H1 (cell line): ENCODE measurements around the gene SLN. TPM values are rescaled to one million over a fixed set of nuclear protein-coding genes. Genes with fewer than 3 reads are reported as not detected.

Experiments
- BCL11A ChIP-seq, 2 experiments: IDR thresholded peaks; one replicate each; pipeline ENCODE4 v1.6.1; 2011; ENCODE audit warnings: low read depth in 2 of 2, low read length in 2 of 2, mild to moderate bottlenecking in 2 of 2
- CBX8 ChIP-seq: fragments of 300-800, 300-1000 bp; sonication (generic); IDR thresholded peaks from 2 replicates; pipeline ENCODE4 v1.7.1; 2016; ENCODE audit warnings: low read depth, low read length, borderline replicate concordance
- EP300 ChIP-seq, 2 experiments: IDR thresholded peaks; 1 replicate in 1 of 2; 2 replicates in 1 of 2; pipeline ENCODE4 v1.6.1; 2011 to 2012; ENCODE audit warnings: low read depth in 2 of 2, low read length in 2 of 2, mild to moderate bottlenecking in 2 of 2, borderline replicate concordance in 1 of 2, inconsistent platforms in 1 of 2, moderate library complexity in 1 of 2
- KDM1A ChIP-seq: fragments of 200-600, 300-600 bp; sonication (generic); IDR thresholded peaks from 2 replicates; pipeline ENCODE4 v1.7.1; 2016; ENCODE audit warnings: mild to moderate bottlenecking, low read length, borderline replicate concordance
- NANOG ChIP-seq: IDR thresholded peaks from 2 replicates; pipeline ENCODE4 v1.6.1; 2011; ENCODE audit warnings: low read length, low read depth, mild to moderate bottlenecking, inconsistent platforms; ENCODE audit not compliant: insufficient read depth, poor library complexity, severe bottlenecking
- POLR2A ChIP-seq, 2 experiments: IDR thresholded peaks; 1 replicate in 1 of 2; 2 replicates in 1 of 2; pipeline ENCODE4 v1.6.1; 2011; ENCODE audit warnings: low read depth in 2 of 2, low read length in 2 of 2, mild to moderate bottlenecking in 2 of 2; ENCODE audit errors: control extremely low read depth in 1 of 2
- RXRA ChIP-seq: IDR thresholded peaks from 2 replicates; pipeline ENCODE4 v1.6.1; 2011; ENCODE audit warnings: low read depth, mild to moderate bottlenecking, low read length, moderate library complexity; ENCODE audit not compliant: insufficient read depth
- polyA plus RNA-seq, 7 experiments: library from polyadenylated mRNA; depleted of rRNA in 3 of 7; stranded (reverse) in 5 of 7; unstranded in 2 of 7; fragments of >200 nt in 5 of 7; fragments of 200-250 nt in 2 of 7; gene quantifications; 1 replicate in 5 of 7; 2 replicates in 1 of 7; 4 replicates in 1 of 7; pipeline versions ENCODE4 v1.2.1 to v1.2.3, GENCODE V29; 2011 to 2013; ENCODE audit warnings: missing spikeins in 2 of 7, mixed read lengths in 2 of 7
- total RNA-seq: library from RNA; stranded (reverse); fragmentation: NEBNext Ultra II Directional; extraction: Animal tissue kit (Norgen Biotek cat#: 25700); gene quantifications from 2 replicates; pipeline ENCODE4 v1.2.1, GENCODE V29; 2021

SLN gene
- total and polyA plus RNA-seq, 2 of the 8 experiments (the other 6 are each of a cell fraction or from before 2014, with no cell fraction given), result not detected

DNA sequence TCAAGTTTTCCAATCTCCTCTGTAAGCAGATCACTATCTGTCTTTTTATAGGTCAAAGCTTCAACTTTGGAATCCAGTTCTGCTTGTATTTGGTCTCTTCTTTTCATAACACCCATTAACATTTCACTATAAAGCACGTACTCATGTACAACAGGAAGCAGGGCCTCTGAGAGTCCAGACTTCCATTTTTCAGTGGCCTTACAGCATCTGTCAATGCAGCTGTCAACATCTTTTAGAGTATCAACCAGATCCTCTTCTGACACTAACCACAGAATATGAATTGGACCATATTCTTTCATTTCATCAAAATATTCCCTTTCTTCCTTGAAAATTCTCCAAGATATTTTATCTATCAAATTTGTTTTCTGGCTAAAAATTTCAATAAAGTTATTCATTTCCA lies 24.7 kb upstream of the SLN start (continued):
- TF ChIP-seq NANOG (no peak), CBX8 (no peak), BCL11A (IDR thresholded peaks at IDR 0.05; ENCODE audit: low read depth in 2 of 2, low read length in 2 of 2) (no peak), POLR2A (IDR thresholded peaks at IDR 0.05; ENCODE audit: control extremely low read depth in 1 of 2, low read depth in 2 of 2, low read length in 2 of 2) (no peak), RXRA (no peak), KDM1A (no peak), EP300 (IDR thresholded peaks at IDR 0.05; ENCODE audit: borderline replicate concordance in 1 of 2, low read depth in 2 of 2, low read length in 2 of 2) (no peak)
- TF ChIP-seq, all 59 proteins: peak for 0
